Gastroesophageal sphincter (tissue), 3 donors: ENCODE measurements around the gene ERCC6L.

ENCODE experiments used
- CTCF ChIP-seq, 4 experiments: fragments of 200-600 bp in 2 of 4; fragments of 450-650 bp in 2 of 4; sonication (generic) in 1 of 4; IDR thresholded peaks; one replicate each; pipeline ENCODE4 v1.5.1; 2017 to 2019; ENCODE audit warnings: antibody characterized with exemption in 4 of 4, mild to moderate bottlenecking in 2 of 4, moderate library complexity in 2 of 4
- EP300 ChIP-seq: sonication (generic); formaldehyde crosslinking; IDR thresholded peaks from one replicate; pipeline ENCODE4 v1.6.1; 2017; ENCODE audit warnings: antibody characterized with exemption, mild to moderate bottlenecking

DNA sequence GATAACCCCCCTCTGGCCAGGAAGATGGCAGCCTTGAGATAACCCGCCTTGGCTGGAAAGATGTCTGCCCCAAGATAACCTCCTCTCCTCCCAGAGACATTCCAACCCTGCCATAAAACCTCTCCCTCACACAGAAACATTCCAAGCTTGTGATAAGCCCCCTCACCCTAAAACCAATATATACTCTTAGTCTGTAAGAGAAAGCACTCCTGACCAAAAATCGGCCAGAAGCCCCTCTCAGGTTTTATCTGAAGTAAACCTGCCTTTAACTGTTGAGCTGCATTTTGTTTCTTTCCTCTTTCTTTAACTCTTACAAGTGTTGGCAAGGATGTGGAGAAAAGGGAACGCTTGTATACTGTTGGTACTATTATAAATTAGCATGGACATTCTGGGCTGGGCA is 8.5 kb downstream of the ERCC6L start:
- TF ChIP-seq CTCF (IDR thresholded peaks at IDR 0.05) (no peak), EP300 (no peak)
